Esophagus squamous epithelium (tissue), 4 donors: ENCODE measurements around the gene DENND2A.

Experiments
- POLR2A ChIP-seq, 4 donors: fragments of 450-650 bp; IDR thresholded peaks; one replicate each; pipeline ENCODE4 v1.6.1; 2017; ENCODE audit warnings: antibody characterized with exemption in 4 of 4, mild to moderate bottlenecking in 4 of 4, moderate library complexity in 3 of 4
- TF ChIP-seq, protein P1 (sequence below), 6 experiments: fragments of 450-650 bp in 4 of 6; fragments of 200-600 bp in 2 of 6; sonication (generic) in 2 of 6; IDR thresholded peaks; one replicate each; pipeline ENCODE4 v1.5.1; 2016 to 2019; ENCODE audit warnings: antibody characterized with exemption in 6 of 6, mild to moderate bottlenecking in 4 of 6, moderate library complexity in 4 of 6

DNA sequence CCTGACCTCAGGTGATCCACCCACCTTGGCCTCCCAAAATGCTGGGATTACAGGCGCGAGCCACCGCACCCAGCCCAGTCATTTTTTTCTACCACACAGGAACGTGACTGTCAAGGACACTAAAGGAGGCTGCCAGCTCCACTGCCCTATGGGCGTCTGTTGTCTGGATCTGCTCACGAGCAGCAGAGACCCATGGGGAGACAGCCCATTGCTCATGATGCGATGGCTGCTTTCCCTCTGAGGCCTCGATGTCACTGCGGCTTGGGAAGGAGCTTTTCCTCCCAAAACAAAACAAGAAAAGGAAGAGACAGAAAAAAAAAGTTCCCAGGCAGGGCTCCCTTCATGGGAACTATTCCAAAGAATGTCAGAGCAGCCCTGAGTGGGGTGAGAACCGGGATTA, 70.5 kb downstream of the DENND2A start:
- TF ChIP-seq, protein P1, sequence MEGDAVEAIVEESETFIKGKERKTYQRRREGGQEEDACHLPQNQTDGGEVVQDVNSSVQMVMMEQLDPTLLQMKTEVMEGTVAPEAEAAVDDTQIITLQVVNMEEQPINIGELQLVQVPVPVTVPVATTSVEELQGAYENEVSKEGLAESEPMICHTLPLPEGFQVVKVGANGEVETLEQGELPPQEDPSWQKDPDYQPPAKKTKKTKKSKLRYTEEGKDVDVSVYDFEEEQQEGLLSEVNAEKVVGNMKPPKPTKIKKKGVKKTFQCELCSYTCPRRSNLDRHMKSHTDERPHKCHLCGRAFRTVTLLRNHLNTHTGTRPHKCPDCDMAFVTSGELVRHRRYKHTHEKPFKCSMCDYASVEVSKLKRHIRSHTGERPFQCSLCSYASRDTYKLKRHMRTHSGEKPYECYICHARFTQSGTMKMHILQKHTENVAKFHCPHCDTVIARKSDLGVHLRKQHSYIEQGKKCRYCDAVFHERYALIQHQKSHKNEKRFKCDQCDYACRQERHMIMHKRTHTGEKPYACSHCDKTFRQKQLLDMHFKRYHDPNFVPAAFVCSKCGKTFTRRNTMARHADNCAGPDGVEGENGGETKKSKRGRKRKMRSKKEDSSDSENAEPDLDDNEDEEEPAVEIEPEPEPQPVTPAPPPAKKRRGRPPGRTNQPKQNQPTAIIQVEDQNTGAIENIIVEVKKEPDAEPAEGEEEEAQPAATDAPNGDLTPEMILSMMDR (IDR thresholded peaks at IDR 0.05), result no peak
- no peak for TF ChIP-seq POLR2A (IDR thresholded peaks at IDR 0.05)
